Fibroblast of pulmonary artery (primary cell): ENCODE data around the gene OTOG.

Experiments
- DNase-seq: peaks from one replicate; pipeline ENCODE4 v3.0.0-alpha.2; 2010; ENCODE audit warnings: low read depth
- H3K4me3 ChIP-seq: replicated peaks from 2 replicates; pipeline ENCODE4 v1.5.1; 2011; ENCODE audit warnings: low read depth, mild to moderate bottlenecking, control low read depth, low read length, moderate library complexity
- TF ChIP-seq, protein P1 (sequence below): IDR thresholded peaks from 2 replicates; pipeline ENCODE4 v1.5.1; 2011; ENCODE audit warnings: mild to moderate bottlenecking, control low read depth, low read length, inconsistent platforms; ENCODE audit errors: missing control alignments

Gene OTOG

DNA sequence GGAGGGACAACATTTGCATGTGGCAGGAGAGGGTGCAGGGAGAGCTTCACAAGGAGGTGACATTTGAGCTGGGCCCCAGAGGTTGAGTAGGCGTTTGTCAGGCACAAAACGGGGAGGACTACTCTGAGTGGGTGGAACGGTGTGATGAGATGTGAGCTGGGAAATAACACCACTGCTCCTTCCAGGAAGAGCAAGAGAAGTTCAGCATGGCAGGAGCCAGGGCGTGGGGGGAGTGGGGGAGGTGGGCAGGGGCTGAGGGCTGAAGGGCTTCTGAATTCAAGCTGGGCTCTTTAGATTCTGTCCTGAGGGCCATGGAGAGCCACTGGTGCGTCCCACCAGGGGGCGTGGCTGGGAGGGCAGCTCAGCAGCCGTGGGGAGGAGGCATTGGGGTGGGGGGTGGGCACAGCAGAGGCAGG lies 54.2 kb downstream of the OTOG start:
- no peak overlapping the region for H3K4me3 ChIP-seq
- TF ChIP-seq, protein P1, sequence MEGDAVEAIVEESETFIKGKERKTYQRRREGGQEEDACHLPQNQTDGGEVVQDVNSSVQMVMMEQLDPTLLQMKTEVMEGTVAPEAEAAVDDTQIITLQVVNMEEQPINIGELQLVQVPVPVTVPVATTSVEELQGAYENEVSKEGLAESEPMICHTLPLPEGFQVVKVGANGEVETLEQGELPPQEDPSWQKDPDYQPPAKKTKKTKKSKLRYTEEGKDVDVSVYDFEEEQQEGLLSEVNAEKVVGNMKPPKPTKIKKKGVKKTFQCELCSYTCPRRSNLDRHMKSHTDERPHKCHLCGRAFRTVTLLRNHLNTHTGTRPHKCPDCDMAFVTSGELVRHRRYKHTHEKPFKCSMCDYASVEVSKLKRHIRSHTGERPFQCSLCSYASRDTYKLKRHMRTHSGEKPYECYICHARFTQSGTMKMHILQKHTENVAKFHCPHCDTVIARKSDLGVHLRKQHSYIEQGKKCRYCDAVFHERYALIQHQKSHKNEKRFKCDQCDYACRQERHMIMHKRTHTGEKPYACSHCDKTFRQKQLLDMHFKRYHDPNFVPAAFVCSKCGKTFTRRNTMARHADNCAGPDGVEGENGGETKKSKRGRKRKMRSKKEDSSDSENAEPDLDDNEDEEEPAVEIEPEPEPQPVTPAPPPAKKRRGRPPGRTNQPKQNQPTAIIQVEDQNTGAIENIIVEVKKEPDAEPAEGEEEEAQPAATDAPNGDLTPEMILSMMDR, result no peak
- no peak for DNase-seq

- TF ChIP-seq, protein P1, result no peak
- H3K4me3 ChIP-seq, result no peak overlapping the region
- no peak for DNase-seq
Measured at GRCh38 chr11:17601676-17602075, 54.6 kb downstream of the OTOG start.

GRCh38 chr11:17602105-17603001 lies 55.3 kb downstream of the OTOG start:
- TF ChIP-seq, protein P1, result no peak

DNA sequence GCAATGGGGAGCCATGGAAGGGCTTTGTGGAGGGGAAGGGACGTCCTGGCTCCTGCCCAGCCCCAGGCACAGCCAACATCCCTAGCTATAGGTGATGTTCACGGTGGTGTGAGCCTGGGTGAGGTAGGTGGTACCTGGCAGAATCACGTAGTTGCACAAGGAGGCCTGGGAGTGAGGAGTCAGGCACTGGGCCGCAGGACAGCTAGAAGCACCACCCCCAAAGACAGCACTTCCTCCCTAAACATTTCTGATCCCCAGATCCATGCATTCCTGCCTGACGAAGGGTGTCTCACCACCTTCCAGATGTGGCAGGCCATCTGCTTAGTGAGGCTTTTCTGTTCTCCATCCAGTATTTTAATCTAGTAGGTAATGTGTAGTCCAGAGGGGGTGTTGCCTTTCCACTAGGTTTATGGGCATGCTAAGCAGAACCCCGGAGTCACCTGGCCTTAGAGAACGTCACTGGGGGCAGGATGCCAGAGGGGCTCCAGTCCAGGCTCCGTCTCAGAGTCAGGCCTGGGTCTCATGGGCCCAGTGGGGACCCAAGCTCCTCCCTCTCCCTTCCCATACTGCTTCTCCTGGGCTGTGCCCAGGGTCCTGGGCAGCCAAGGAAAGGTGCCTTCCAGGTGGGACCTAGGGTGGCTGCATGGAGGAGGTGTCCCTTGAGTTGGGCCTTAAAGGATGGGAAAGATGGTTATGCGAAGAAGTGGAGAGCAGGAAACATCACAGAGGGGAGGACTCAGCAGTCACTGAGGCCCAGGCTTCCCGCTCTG lies 56.2 kb downstream of the OTOG start:
- DNase-seq, result no peak
- TF ChIP-seq, protein P1, result no peak
- H3K4me3 ChIP-seq, result no peak overlapping the region

More at GRCh38 chr11:17602105-17603001, 55.3 kb downstream of the OTOG start:
- H3K4me3 ChIP-seq, result no peak overlapping the region
- no peak for DNase-seq

GRCh38 chr11:17604201-17604914 lies 57.3 kb downstream of the OTOG start:
- TF ChIP-seq, protein P1, result no peak
- H3K4me3 ChIP-seq, result no peak overlapping the region
- no peak for DNase-seq

DNA sequence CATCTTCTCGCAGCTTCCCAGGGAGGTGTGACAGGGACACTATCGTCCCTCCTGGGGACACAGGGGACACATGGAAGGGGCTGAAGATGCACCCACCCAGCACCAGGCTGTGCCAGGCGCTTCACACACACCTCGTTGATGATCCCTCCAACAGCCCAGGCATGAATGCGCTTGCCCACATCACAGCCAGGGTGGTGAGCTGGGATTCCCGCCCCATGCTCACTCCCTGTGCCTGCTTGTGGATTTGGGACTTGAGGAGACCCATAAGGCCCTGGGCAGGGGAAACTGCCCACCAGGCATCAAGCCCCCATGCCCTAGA lies 57.8 kb downstream of the OTOG start:
- no peak overlapping the region for H3K4me3 ChIP-seq
- DNase-seq, result no peak
- TF ChIP-seq, protein P1, result no peak
